Testis (tissue), 3 donors: Measurements from ENCODE around the gene SPP1. TPM values are rescaled to one million over a fixed set of nuclear protein-coding genes. Genes with fewer than 3 reads are reported as not detected.

Experiments used
- DNase-seq: peaks from one replicate; pipeline ENCODE4 v3.0.0-alpha.2; 2019
- H3K27ac ChIP-seq, 2 donors: fragments of 200-600 bp; sonication (generic); one replicate each; pipeline ENCODE4 v1.5.1; 2019
- H3K27me3 ChIP-seq: fragments of 200-600 bp; sonication (generic); one replicate; pipeline ENCODE4 v1.5.1; 2019
- H3K36me3 ChIP-seq: fragments of 200-600 bp; sonication (generic); one replicate; pipeline ENCODE4 v1.5.1; 2017; ENCODE audit warnings: low read depth; ENCODE audit errors: missing control alignments
- H3K4me1 ChIP-seq: fragments of 200-600 bp; sonication (generic); one replicate; pipeline ENCODE4 v1.5.1; 2019
- H3K4me3 ChIP-seq, 2 donors: fragments of 200-600 bp; sonication (generic); one replicate each; pipeline ENCODE4 v1.5.1; 2017 to 2019
- H3K9me3 ChIP-seq: fragments of 200-600 bp; sonication (generic); one replicate; pipeline ENCODE4 v1.5.1; 2017
- POLR2A ChIP-seq: fragments of 450-650 bp; IDR thresholded peaks from one replicate; pipeline ENCODE4 v1.6.1; 2017; ENCODE audit warnings: antibody characterized with exemption, mild to moderate bottlenecking, moderate library complexity
- WGBS, 2 donors: methylation state at CpG; one replicate each; pipeline ENCODE4 v1.1.5; 2018; 5-methylcytosine and 5-hydroxymethylcytosine counted together
- intact Hi-C: fragments of 100-400 bp; cut with DNase I; formaldehyde crosslinking; loops from one replicate; pipeline ENCODE4 v1.15.1; 2023; ENCODE audit warnings: low total_unique reads
- polyA plus RNA-seq: library from polyadenylated mRNA; stranded (reverse); fragments of 350-450 nt; fragmentation: Illumina TruSeq; extraction: RNeasy Lipid Tissue Mini Kit (QIAGEN cat#74804); gene quantifications from one replicate; pipeline ENCODE4 v1.2.3, GENCODE V29; 2014; ENCODE audit warnings: low read depth, low replicate concordance; ENCODE audit not compliant: insufficient read depth
- total RNA-seq, 2 donors: library from RNA; depleted of rRNA; stranded (reverse); fragments of >200 nt; gene quantifications; one replicate each; pipeline ENCODE4 v1.2.3, GENCODE V29; 2016
- TF ChIP-seq, protein P1 (sequence below), 3 experiments: fragments of 450-650 bp in 2 of 3; fragments of 200-600 bp in 1 of 3; sonication (generic) in 1 of 3; IDR thresholded peaks; one replicate each; pipeline ENCODE4 v1.5.1; 2016 to 2019; ENCODE audit warnings: antibody characterized with exemption in 3 of 3, mild to moderate bottlenecking in 2 of 3, moderate library complexity in 1 of 3

The SPP1 gene
- total and polyA plus RNA-seq, 3 donors from 2014 or later = 5.0 to 71.7 (median 30.2) TPM

DNA sequence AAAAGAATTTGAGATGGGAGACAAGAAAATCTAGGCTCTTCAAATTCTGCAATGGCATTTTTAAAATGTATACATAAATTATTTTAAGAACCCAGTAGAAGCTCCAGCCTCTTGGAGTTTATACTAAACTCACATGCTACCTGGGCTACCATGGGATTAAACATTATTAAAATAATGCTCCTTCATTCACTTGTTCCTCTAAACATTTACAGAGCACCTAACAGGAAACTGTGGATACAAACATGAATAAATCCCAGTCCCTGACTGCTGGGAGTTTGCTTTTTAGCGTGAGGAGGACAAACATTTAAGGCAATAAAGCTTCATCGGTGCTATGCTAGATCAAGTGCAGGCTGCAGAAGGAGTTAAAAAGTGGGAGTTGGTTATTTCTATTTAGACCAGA, 5.4 kb upstream of the SPP1 start:
- TF ChIP-seq, protein P1, sequence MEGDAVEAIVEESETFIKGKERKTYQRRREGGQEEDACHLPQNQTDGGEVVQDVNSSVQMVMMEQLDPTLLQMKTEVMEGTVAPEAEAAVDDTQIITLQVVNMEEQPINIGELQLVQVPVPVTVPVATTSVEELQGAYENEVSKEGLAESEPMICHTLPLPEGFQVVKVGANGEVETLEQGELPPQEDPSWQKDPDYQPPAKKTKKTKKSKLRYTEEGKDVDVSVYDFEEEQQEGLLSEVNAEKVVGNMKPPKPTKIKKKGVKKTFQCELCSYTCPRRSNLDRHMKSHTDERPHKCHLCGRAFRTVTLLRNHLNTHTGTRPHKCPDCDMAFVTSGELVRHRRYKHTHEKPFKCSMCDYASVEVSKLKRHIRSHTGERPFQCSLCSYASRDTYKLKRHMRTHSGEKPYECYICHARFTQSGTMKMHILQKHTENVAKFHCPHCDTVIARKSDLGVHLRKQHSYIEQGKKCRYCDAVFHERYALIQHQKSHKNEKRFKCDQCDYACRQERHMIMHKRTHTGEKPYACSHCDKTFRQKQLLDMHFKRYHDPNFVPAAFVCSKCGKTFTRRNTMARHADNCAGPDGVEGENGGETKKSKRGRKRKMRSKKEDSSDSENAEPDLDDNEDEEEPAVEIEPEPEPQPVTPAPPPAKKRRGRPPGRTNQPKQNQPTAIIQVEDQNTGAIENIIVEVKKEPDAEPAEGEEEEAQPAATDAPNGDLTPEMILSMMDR (IDR thresholded peaks at IDR 0.05) = no peak
- no peak for TF ChIP-seq POLR2A
- DNase-seq = no peak
- Histone ChIP-seq H3K27ac (no peak overlapping the region), H3K9me3 (no peaks in the 10 kb centered on the region), H3K27me3 (no peaks in the 10 kb centered on the region), H3K4me3 (no peak overlapping the region), H3K4me1 (no peaks in the 10 kb centered on the region), H3K36me3 (no peaks in the 10 kb centered on the region)
- intact Hi-C loops = loop anchor here (10.0 kb wide), 1 partner anchor 115 kb away; no protein-coding TSS in a partner anchor
- 75 to 86% methylated on average over 2 of the region's 2 CpGs for WGBS, 2 donors

DNA sequence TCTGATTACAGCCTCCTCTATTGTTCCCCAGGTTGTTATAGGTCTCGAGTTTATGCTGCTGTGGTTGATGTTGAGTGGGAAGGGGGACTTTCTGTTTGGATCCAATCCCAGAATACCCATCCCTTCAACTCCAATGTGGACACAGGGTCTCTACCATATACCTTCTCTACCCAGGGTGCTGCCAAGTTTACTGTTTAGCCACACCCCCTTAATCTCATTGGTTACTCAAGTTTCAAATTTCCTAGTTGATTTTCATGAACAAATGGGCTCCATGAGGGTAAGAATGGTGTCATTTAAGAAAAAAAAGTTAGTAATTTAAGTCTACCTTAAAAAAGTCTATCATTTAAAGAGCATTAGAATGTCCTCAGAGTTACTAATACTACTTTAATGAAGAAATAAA, 3.6 kb upstream of the SPP1 start:
- intact Hi-C loops = loop anchor here (10.0 kb wide), 1 partner anchor 117 kb away; no protein-coding TSS in a partner anchor
- 78 to 81% methylated on average over 1 of the region's 1 CpG for WGBS, 2 donors
- H3K36me3 ChIP-seq = no peaks in the 10 kb centered on the region
- H3K4me3 ChIP-seq = no peak overlapping the region
- H3K4me1 ChIP-seq = no peaks in the 10 kb centered on the region
- TF ChIP-seq, protein P1 (IDR thresholded peaks at IDR 0.05) = no peak
- TF ChIP-seq POLR2A = no peak
- no peaks in the 10 kb centered on the region for H3K9me3 ChIP-seq
- no peaks in the 10 kb centered on the region for H3K27me3 ChIP-seq
- no peak overlapping the region for H3K27ac ChIP-seq
- DNase-seq = no peak

DNA sequence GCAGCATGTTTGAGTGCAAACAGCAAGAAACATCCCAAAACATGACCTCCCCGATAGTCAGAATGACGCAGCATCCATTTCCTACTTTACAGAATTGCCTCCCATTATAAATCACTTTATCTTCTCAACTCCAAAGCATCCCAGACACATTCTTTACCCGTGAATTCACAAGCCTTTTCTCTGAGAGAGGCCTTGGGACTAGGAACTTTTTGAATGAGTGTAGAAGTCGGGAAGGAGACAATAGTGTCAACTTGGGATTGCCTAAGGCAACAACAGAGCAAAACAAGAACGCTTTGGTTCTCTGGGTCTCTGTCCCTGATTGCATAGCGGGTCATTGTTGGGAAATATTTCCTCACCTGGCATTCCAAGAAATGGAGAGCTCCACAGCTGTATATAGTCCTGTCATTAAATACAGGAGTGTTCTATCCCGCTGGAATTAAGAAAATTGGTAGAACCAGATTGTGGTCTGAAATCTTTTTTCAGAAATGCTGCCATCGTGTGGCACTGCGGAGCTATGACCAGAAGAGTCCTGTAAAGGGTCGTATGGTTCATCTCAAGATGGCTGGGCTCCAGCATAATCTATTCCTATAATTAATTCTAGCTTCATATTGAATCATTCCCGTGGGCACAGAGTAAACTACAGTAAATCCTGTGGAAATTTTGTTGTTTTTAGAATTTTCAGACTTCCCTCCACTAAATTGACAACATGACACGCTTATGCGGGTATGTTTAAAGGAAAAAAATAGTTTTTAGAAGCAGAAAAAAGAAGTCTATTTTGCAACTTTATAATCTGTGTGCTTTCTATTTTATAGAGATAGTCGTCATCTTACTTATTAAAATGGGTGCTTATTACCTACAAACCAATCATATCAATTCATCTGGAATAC, 2.0 kb upstream of the SPP1 start:
- H3K27me3 ChIP-seq = no peaks in the 10 kb centered on the region
- WGBS, 2 donors = 20 to 27% methylated on average over 14 of the region's 14 CpGs
- TF ChIP-seq POLR2A = no peak
- TF ChIP-seq, protein P1 (IDR thresholded peaks at IDR 0.05) = peak; percentile 66 to 81 (median 76)
- no peaks in the 10 kb centered on the region for H3K9me3 ChIP-seq
- intact Hi-C loops = loop anchor here (10.0 kb wide), 1 partner anchor 119 kb away; no protein-coding TSS in a partner anchor
- no peaks in the 10 kb centered on the region for H3K4me1 ChIP-seq
- peak overlapping the region in 1 of 2 donors; percentile 18 for H3K4me3 ChIP-seq
- no peak overlapping the region for H3K27ac ChIP-seq
- peak; percentile 75 for DNase-seq
- H3K36me3 ChIP-seq = no peaks in the 10 kb centered on the region

DNA sequence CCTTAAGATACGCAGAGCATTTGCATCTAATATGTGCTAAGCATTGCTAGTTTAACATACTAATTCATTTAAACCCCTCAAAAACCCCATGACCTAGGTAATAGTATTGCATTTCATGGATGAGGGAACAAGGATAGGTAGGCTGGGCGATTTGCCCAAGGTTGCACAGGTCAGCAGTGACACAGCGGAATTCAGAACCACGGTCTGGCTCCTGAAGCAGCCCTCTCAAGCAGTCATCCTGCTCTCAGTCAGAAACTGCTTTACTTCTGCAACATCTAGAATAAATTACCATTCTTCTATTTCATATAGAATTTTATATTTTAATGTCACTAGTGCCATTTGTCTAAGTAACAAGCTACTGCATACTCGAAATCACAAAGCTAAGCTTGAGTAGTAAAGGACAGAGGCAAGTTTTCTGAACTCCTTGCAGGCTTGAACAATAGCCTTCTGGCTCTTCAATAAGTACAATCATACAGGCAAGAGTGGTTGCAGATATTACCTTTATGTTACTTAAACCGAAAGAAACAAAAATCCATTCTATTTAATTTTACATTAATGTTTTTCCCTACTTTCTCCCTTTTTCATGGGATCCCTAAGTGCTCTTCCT, 555 bp upstream of the SPP1 start:
- no peak for TF ChIP-seq POLR2A
- TF ChIP-seq, protein P1 (IDR thresholded peaks at IDR 0.05) = no peak
- intact Hi-C loops = loop anchor here (10.0 kb wide), 1 partner anchor 120 kb away; no protein-coding TSS in a partner anchor
- H3K36me3 ChIP-seq = no peaks in the 10 kb centered on the region
- DNase-seq = no peak
- WGBS, 2 donors = 74 to 77% methylated on average over 6 of the region's 6 CpGs
- no peak overlapping the region for H3K27ac ChIP-seq
- no peaks in the 10 kb centered on the region for H3K27me3 ChIP-seq
- no peaks in the 10 kb centered on the region for H3K4me1 ChIP-seq
- no peak overlapping the region for H3K4me3 ChIP-seq
- no peaks in the 10 kb centered on the region for H3K9me3 ChIP-seq
